KMS-11 (cell line): ENCODE data around the gene INPP4A.

ENCODE experiments used
- H2AFZ ChIP-seq: fragments of 200-600 bp; sonication (generic); 2 replicates; pipeline ENCODE4 v1.6.1; 2016; ENCODE audit warnings: antibody characterized with exemption, mixed run types, low read depth
- H3K27ac ChIP-seq: fragments of 200-600 bp; sonication (generic); 2 replicates; pipeline ENCODE4 v1.6.1; 2016; ENCODE audit warnings: mild to moderate bottlenecking, mixed run types
- H3K27me3 ChIP-seq: fragments of 200-600 bp; sonication (generic); 2 replicates; pipeline ENCODE4 v1.6.1; 2017; ENCODE audit warnings: mild to moderate bottlenecking, low read depth, mixed run types, moderate library complexity; ENCODE audit not compliant: insufficient read depth
- H3K36me3 ChIP-seq: fragments of 200-600 bp; sonication (generic); 2 replicates; pipeline ENCODE4 v1.6.1; 2017; ENCODE audit warnings: mild to moderate bottlenecking, mixed run types; ENCODE audit not compliant: insufficient read depth
- H3K4me1 ChIP-seq: fragments of 200-600 bp; sonication (generic); 2 replicates; pipeline ENCODE4 v1.6.1; 2016; ENCODE audit warnings: mild to moderate bottlenecking, low read depth, mixed run types; ENCODE audit not compliant: poor library complexity, severe bottlenecking
- H3K4me2 ChIP-seq: fragments of 200-600 bp; sonication (generic); 2 replicates; pipeline ENCODE4 v1.7.0; 2016; ENCODE audit warnings: mild to moderate bottlenecking, mixed run types
- H3K4me3 ChIP-seq: fragments of 200-600 bp; sonication (generic); IDR thresholded peaks from 2 replicates; pipeline ENCODE4 v1.6.1; 2017; ENCODE audit warnings: low read depth, low read length, mixed read lengths; ENCODE audit not compliant: insufficient read depth
- H3K79me2 ChIP-seq: fragments of 200-600 bp; sonication (generic); 2 replicates; pipeline ENCODE4 v1.6.1; 2016; ENCODE audit warnings: low read depth, mixed run types; ENCODE audit not compliant: insufficient read depth
- H3K9ac ChIP-seq: fragments of 200-600 bp; sonication (generic); 2 replicates; pipeline ENCODE4 v1.6.1; 2016; ENCODE audit warnings: mild to moderate bottlenecking, mixed run types
- H4K20me1 ChIP-seq: fragments of 200-600 bp; sonication (generic); 2 replicates; pipeline ENCODE4 v1.6.1; 2016; ENCODE audit warnings: mild to moderate bottlenecking, mixed run types; ENCODE audit not compliant: insufficient read depth
- CTCF ChIP-seq: fragments of 200-600 bp; sonication (generic); conservative IDR thresholded peaks from 2 replicates; pipeline ENCODE4 v1.6.1; 2017; ENCODE audit warnings: low read depth, mild to moderate bottlenecking, antibody characterized with exemption, low read length, moderate library complexity, mixed read lengths

Gene INPP4A

GRCh38 chr2:98540536-98540935, 95.9 kb downstream of the INPP4A start:
- Histone ChIP-seq H2AFZ (no peak overlapping the region), H3K4me3 (no peak overlapping the region), H3K27me3 (no peaks in the 10 kb centered on the region), H4K20me1 (no peaks in the 10 kb centered on the region), H3K27ac (no peak overlapping the region), H3K4me1 (no peaks in the 10 kb centered on the region), H3K79me2 (no peaks in the 10 kb centered on the region), H3K36me3 (peaks cover 4% of the 10 kb centered on the region; the same call in 1 of the 2 replicates), H3K9ac (no peak overlapping the region), H3K4me2 (no peak overlapping the region)
- no peak for TF ChIP-seq CTCF

- Histone ChIP-seq H3K27me3 (no peaks in the 10 kb centered on the region), H3K36me3 (peaks cover 4% of the 10 kb centered on the region; the same call in 1 of the 2 replicates), H4K20me1 (no peaks in the 10 kb centered on the region), H3K27ac (no peak overlapping the region), H3K9ac (no peak overlapping the region), H3K4me2 (no peak overlapping the region), H3K79me2 (no peaks in the 10 kb centered on the region), H2AFZ (no peak overlapping the region), H3K4me3 (no peak overlapping the region), H3K4me1 (peaks cover 7% of the 10 kb centered on the region)
- TF ChIP-seq CTCF: no peak
These were observed 96.8 kb downstream of the INPP4A start for GRCh38 chr2:98541489-98541888.

GRCh38 chr2:98541906-98542305, 97.2 kb downstream of the INPP4A start:
- no peak for TF ChIP-seq CTCF
- Histone ChIP-seq H3K4me1 (peaks cover 12% of the 10 kb centered on the region), H3K79me2 (no peaks in the 10 kb centered on the region), H2AFZ (no peak overlapping the region), H3K4me3 (no peak overlapping the region), H3K9ac (no peak overlapping the region), H3K36me3 (peaks cover 4% of the 10 kb centered on the region; the same call in 1 of the 2 replicates), H3K27ac (no peak overlapping the region), H3K4me2 (no peak overlapping the region), H3K27me3 (no peaks in the 10 kb centered on the region), H4K20me1 (no peaks in the 10 kb centered on the region)

- no peak for TF ChIP-seq CTCF
- H3K4me3 ChIP-seq: no peak overlapping the region
These were observed 98.6 kb downstream of the INPP4A start for GRCh38 chr2:98543214-98543613.

More at GRCh38 chr2:98543214-98543613, 98.6 kb downstream of the INPP4A start:
- Histone ChIP-seq H3K27ac (no peak overlapping the region), H3K27me3 (no peaks in the 10 kb centered on the region), H3K4me2 (no peak overlapping the region), H3K9ac (no peak overlapping the region), H3K4me1 (peaks cover 25% of the 10 kb centered on the region), H4K20me1 (no peaks in the 10 kb centered on the region), H3K79me2 (no peaks in the 10 kb centered on the region), H2AFZ (no peak overlapping the region), H3K36me3 (peaks cover 4% of the 10 kb centered on the region; the same call in 1 of the 2 replicates)
